Esophagus muscularis mucosa (tissue), 4 donors: Measurements from ENCODE around the gene LUC7L3. TPM values are rescaled to one million over a fixed set of nuclear protein-coding genes. Genes with fewer than 3 reads are reported as not detected.

ENCODE experiments used
- DNase-seq: peaks from one replicate; pipeline ENCODE4 v3.0.0-alpha.2; 2017; ENCODE audit errors: extremely low spot score
- H3K27ac ChIP-seq, 4 donors: fragments of 200-600 bp; sonication (generic); replicated peaks in 1 of 4; 1 replicate in 3 of 4; 2 replicates in 1 of 4; pipeline ENCODE4 v1.5.1; 2016 to 2019; ENCODE audit warnings: mild to moderate bottlenecking in 1 of 4
- H3K27me3 ChIP-seq, 4 donors: fragments of 200-600 bp; sonication (generic); one replicate each; pipeline versions ENCODE4 v1.5.1 to v1.6.0; 2016 to 2019
- H3K36me3 ChIP-seq, 4 donors: fragments of 200-600 bp; sonication (generic); one replicate each; pipeline ENCODE4 v1.5.1; 2016 to 2019
- H3K4me1 ChIP-seq, 4 donors: fragments of 200-600 bp; sonication (generic); one replicate each; pipeline ENCODE4 v1.5.1; 2016 to 2019
- H3K4me3 ChIP-seq, 4 donors: fragments of 200-600 bp; sonication (generic); 1 replicate in 2 of 4; 2 replicates in 2 of 4; pipeline ENCODE4 v1.5.1; 2016 to 2019; ENCODE audit warnings: mild to moderate bottlenecking in 4 of 4, moderate library complexity in 1 of 4
- H3K9me3 ChIP-seq, 4 donors: fragments of 200-600 bp; sonication (generic); 1 replicate in 3 of 4; 2 replicates in 1 of 4; pipeline ENCODE4 v1.5.1; 2016 to 2019
- EP300 ChIP-seq: sonication (generic); formaldehyde crosslinking; IDR thresholded peaks from one replicate; pipeline ENCODE4 v1.6.1; 2017; ENCODE audit warnings: antibody characterized with exemption
- POLR2A ChIP-seq: fragments of 450-650 bp; IDR thresholded peaks from one replicate; pipeline ENCODE4 v1.6.1; 2017; ENCODE audit warnings: antibody characterized with exemption, moderate library complexity, mild to moderate bottlenecking, low read depth
- POLR2AphosphoS5 ChIP-seq, 2 donors: sonication (generic); formaldehyde crosslinking; IDR thresholded peaks; one replicate each; pipeline ENCODE4 v1.6.1; 2017; ENCODE audit warnings: antibody characterized with exemption in 2 of 2
- WGBS: methylation state at CpG from one replicate; pipeline ENCODE4 v1.1.5; 2018; 5-methylcytosine and 5-hydroxymethylcytosine counted together
- intact Hi-C: fragments of 100-400 bp; cut with DNase I; formaldehyde crosslinking; loops from one replicate; pipeline ENCODE4 v1.15.1; 2023
- total RNA-seq, 4 donors: library from RNA; depleted of rRNA; stranded (reverse); fragments of >200 nt; gene quantifications; one replicate each; pipeline versions ENCODE4 v1.1.0 to v1.2.1, GENCODE V29; 2016
- TF ChIP-seq, protein P1 (sequence below), 3 experiments: fragments of 200-600 bp in 2 of 3; fragments of 450-650 bp in 1 of 3; sonication (generic) in 2 of 3; IDR thresholded peaks; one replicate each; pipeline ENCODE4 v1.5.1; 2017 to 2019; ENCODE audit warnings: antibody characterized with exemption in 3 of 3, mild to moderate bottlenecking in 2 of 3, moderate library complexity in 1 of 3

LUC7L3 gene
- total RNA-seq, 4 donors from 2014 or later: 28.8 to 65.6 (median 38.9) TPM

DNA sequence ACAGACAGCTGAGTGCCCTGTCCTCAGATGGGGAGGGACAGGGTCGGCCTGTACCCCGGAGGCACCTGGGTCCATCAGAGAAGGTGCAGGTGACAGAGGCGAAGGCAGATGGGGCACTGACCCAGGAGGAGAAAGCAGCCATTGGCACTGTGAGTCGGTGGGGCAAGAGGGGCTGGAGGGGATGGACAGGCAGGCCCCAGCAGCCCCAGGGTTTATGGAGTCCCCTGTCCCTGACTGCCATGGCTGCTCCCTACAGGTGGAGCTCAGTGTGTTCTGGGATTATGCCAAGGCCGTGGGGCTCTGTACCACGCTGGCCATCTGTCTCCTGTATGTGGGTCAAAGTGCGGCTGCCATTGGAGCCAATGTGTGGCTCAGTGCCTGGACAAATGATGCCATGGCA lies 43.8 kb upstream of the LUC7L3 start:
- intact Hi-C loops: no loop called here
- Histone ChIP-seq H3K9me3 (no peaks in the 10 kb centered on the region), H3K4me1 (peaks cover 0 to 2% (median under 1%) of the 10 kb centered on the region in 4 donors), H3K27ac (no peak overlapping the region), H3K27me3 (no peaks in the 10 kb centered on the region), H3K36me3 (no peaks in the 10 kb centered on the region), H3K4me3 (no peak overlapping the region)
- TF ChIP-seq, protein P1, sequence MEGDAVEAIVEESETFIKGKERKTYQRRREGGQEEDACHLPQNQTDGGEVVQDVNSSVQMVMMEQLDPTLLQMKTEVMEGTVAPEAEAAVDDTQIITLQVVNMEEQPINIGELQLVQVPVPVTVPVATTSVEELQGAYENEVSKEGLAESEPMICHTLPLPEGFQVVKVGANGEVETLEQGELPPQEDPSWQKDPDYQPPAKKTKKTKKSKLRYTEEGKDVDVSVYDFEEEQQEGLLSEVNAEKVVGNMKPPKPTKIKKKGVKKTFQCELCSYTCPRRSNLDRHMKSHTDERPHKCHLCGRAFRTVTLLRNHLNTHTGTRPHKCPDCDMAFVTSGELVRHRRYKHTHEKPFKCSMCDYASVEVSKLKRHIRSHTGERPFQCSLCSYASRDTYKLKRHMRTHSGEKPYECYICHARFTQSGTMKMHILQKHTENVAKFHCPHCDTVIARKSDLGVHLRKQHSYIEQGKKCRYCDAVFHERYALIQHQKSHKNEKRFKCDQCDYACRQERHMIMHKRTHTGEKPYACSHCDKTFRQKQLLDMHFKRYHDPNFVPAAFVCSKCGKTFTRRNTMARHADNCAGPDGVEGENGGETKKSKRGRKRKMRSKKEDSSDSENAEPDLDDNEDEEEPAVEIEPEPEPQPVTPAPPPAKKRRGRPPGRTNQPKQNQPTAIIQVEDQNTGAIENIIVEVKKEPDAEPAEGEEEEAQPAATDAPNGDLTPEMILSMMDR (IDR thresholded peaks at IDR 0.05): no peak
- TF ChIP-seq POLR2A (no peak), EP300 (no peak), POLR2AphosphoS5 (IDR thresholded peaks at IDR 0.05) (no peak)
- DNase-seq: no peak
- 85% methylated on average over 7 of the region's 7 CpGs for WGBS

DNA sequence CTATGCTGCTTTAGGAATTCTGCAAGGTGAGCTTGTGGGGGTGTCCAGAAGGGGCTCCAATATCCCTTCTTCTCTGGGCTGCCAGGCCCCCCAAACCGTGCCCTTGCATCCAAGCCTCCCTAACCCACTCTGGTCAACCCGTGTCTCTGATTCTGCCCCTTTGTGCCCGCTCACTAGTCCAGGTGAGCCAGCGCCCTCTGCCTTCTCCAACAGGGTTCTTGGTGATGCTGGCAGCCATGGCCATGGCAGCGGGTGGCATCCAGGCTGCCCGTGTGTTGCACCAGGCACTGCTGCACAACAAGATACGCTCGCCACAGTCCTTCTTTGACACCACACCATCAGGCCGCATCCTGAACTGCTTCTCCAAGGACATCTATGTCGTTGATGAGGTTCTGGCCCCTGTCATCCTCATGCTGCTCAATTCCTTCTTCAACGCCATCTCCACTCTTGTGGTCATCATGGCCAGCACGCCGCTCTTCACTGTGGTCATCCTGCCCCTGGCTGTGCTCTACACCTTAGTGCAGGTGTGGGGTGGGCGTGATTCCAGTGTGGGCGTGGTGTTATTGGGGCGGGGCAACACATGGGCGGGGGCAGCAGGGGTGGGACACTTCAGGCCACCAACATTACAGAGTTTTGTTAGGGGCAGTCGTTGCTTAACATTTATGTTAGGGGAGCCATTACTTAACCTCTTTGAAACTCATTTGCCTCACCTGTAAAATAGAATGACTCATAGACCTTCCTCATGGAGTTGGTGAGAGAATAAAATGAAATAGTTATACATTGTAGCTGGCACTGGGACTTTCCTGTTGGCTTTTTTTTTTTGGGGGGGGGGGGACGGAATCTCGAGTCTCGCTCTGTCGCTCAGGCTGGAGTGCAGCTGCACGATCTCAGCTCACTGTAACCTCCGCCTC lies 43.1 kb upstream of the LUC7L3 start:
- no peak for DNase-seq

GRCh38 chr17:50677851-50678375 lies 41.5 kb upstream of the LUC7L3 start:
- Histone ChIP-seq H3K27me3 (no peaks in the 10 kb centered on the region), H3K4me1 (peaks cover 3 to 16% (median 14%) of the 10 kb centered on the region in 4 donors), H3K36me3 (no peaks in the 10 kb centered on the region), H3K9me3 (no peaks in the 10 kb centered on the region), H3K4me3 (no peak overlapping the region), H3K27ac (no peak overlapping the region)
- intact Hi-C loops: no loop called here
- DNase-seq: no peak
- 92% methylated on average over 12 of the region's 12 CpGs for WGBS
- TF ChIP-seq POLR2AphosphoS5 (IDR thresholded peaks at IDR 0.05) (no peak), POLR2A (no peak), EP300 (no peak)
- TF ChIP-seq, protein P1 (IDR thresholded peaks at IDR 0.05): no peak

More for the DNA sequence above, 43.1 kb upstream of the LUC7L3 start:
- intact Hi-C loops: no loop called here
- no peaks in the 10 kb centered on the region for H3K9me3 ChIP-seq
- TF ChIP-seq POLR2A (no peak), POLR2AphosphoS5 (IDR thresholded peaks at IDR 0.05) (no peak)
- TF ChIP-seq, protein P1 (IDR thresholded peaks at IDR 0.05): no peak
- H3K27ac ChIP-seq: no peak overlapping the region
- peaks cover 0 to 9% (median 8%) of the 10 kb centered on the region in 4 donors for H3K4me1 ChIP-seq
- no peak overlapping the region for H3K4me3 ChIP-seq
- H3K36me3 ChIP-seq: no peaks in the 10 kb centered on the region
- WGBS: 94% methylated on average over 24 of the region's 24 CpGs
- H3K27me3 ChIP-seq: no peaks in the 10 kb centered on the region

- no peak for DNase-seq
- H3K4me1 ChIP-seq: peaks cover 3 to 16% (median 14%) of the 10 kb centered on the region in 4 donors
- TF ChIP-seq, protein P1 (IDR thresholded peaks at IDR 0.05): no peak
- no peaks in the 10 kb centered on the region for H3K36me3 ChIP-seq
- intact Hi-C loops: no loop called here
- no peaks in the 10 kb centered on the region for H3K9me3 ChIP-seq
- 92% methylated on average over 11 of the region's 11 CpGs for WGBS
- no peaks in the 10 kb centered on the region for H3K27me3 ChIP-seq
- H3K4me3 ChIP-seq: no peak overlapping the region
- H3K27ac ChIP-seq: no peak overlapping the region
These were observed 40.3 kb upstream of the LUC7L3 start for GRCh38 chr17:50679008-50679544.
